ENCODE results near the gene ANO2.

ANO2 gene

DNA sequence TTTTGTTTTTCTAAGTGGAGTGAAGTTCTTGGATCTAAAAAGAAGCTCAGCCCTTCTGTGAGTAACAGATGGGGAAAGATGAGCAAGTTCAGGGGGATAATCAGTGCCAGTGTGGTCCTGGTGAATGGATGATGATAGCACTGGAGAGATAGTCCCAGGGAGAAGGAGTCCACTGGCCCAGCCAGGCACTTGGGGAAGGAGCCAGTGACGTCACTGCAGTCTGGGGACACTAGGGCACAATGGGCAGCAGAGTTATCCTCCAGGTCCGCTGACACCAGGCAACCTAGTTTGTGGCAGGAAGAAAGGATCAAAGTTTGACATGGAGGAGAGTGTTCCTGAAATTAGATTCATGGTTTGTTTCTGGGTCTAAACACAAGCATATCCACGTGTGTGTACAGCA is 411.7 kb downstream of the ANO2 start:
- no peak for FAIRE-seq

DNA sequence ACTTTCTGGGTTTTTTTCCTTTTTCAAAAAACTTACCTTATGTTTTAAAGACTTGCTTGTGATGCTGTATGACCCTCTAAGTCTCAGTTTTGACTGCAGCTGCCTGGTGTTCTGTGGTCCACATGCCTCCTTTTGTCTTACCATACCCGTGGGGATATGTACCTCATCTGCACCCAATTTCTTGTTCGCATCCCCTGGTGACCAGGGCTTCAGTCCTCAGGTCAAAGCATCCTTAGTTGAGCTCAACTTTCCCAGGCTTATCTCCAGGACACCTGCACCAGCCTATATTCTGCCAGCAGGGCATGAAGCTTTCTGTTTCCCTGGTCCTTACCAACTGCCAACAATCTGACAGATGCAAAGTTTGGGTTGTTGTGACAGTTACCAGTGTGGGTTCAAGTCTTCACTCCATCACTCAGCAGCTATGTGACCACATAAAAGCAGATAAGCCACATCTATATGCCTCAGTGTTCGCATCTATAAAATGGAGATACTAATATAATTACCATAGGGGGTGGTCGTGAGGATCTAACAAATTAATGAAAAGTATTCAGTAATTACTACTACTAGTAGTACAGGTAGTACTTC is 419.2 kb downstream of the ANO2 start:
- FAIRE-seq: no peak

DNA sequence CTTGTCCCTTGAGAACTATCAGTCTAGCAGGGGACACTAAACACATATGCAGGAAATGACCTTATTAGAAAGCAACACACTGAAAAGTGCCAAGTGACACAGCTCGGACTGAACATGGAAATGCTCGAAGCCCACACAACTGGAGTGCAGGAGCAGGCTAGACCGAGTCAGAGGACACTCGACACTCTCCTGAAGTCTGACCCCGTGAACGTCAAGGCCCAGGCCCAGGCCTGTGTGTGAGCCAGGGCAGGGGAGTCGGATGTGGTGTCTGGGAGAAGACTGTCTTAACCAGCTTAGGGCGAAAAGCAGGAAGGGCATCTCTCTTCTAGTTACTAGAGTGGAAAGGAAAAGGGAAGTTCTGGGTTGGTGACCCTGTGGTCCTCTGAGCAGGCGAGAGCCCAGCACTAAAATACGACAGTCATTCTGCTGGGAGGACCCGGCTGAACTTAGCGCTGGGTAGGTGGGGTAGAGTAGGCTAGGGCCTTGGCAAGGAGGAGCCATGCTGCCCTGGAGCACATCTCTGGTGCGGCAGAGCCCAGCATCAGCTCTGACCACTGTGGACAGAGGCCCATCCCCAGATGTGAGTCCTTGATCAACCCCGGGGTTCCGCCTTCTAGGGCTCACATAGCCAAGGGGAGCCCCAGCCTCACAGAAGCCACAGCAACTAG is 420.2 kb downstream of the ANO2 start:
- no peak for FAIRE-seq

DNA sequence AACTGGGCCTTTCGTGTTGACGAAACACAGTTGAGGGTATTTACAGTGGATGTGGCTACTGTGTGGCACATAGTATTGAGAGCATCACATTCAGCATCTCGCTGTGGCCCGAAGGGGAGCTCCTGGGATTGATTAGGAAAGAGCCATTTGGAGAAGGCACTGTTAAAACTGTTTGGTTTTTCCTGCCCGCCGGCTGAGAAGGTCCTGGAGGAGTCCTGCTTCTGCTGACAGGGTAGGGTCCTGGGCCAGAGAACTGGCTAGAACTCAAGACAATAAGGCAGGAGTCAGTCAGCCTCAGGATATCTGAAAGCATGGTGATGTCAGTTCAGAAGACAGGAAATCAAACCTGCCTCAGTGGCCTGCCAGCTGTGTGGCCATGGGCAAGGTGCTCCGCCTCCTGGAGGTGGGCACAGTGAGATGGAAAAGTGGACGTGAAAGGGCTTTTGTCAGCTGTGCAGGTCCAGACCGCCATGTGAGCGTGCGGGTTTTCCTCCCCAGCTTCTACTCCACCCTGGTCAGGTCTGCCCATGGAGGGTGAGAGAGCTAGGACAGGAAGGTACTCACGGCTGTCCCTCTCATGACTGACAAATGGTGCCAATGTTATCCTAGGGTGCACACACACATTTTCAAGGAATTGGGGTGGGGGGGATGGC is 420.8 kb downstream of the ANO2 start:
- FAIRE-seq: no peak

DNA sequence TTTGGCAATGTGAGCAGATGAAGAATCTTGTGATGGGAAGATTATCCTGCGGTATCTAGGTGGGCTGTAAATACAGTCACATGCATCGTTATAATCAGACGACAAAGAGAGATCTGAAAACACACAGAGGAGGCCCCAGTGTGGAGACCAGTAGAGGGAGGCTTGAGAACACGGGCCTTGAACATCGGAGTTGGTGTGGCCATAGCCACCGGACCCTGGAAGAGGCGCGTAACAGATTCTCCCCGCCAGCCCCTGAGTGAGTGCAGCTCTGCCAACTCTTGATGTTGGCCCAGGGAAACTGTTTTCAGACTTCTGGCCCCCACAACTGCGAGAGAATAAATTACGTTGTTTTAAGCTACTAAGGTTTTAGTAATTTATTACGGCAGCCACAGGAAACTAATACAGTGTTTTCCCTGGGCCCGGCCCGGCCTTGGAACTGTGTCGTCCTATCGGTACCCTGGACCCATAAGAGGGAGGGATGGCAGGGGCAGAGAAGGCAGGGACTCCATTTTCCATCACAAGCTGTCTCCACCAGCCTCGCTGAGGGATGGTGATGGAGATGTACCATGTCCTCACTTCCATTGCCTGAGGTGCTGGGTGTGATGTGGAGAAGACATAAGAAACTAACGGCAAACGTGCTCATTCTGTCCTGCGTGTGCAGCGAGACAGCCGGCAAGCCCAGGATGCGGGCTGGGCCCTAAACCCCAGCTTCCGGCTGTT is 421.5 kb downstream of the ANO2 start:
- FAIRE-seq: no peak

DNA sequence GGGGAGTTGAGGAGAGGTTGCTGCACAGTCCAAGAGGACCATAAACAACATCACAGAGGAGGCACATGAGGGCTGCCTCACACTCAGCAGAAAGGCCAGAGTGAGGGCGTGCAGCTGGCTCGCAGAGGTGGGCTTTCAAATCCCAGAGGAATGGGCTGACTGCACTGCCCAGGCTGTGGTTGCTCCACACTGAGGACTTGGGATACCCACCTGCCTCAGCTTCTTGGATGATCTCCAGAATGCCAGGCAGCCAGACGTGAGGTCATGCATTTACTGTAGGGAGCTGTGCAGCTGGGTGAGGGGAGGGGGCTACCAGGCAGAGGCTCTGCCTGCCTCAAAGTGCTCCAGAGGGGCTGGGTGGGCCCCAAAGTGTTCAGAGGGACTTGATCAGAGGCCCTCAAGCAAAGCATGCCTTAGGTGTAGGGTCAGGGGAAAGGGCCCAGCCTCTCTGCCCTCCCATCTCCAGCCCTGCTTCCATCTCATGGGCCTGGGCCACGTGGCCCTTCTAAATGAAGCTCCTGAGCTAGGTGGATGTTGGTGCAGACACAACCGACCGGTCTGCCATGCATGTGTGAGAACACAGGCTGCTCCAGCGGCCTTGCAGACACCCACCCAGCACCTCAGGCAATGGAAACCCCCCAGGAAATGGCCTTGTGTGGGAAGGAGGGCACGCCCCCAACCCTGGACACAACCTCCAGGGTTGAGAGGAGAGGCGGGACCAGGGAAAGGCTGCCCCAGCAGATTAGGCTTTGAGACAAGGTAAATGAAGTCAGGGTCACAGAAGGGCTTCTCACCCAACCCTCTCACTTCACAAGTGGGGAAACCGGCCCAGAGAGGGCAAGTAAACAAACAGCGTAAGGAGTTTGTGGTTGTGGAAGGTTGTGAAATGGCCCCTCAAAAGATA is 422.4 kb downstream of the ANO2 start:
- no peak for FAIRE-seq

DNA sequence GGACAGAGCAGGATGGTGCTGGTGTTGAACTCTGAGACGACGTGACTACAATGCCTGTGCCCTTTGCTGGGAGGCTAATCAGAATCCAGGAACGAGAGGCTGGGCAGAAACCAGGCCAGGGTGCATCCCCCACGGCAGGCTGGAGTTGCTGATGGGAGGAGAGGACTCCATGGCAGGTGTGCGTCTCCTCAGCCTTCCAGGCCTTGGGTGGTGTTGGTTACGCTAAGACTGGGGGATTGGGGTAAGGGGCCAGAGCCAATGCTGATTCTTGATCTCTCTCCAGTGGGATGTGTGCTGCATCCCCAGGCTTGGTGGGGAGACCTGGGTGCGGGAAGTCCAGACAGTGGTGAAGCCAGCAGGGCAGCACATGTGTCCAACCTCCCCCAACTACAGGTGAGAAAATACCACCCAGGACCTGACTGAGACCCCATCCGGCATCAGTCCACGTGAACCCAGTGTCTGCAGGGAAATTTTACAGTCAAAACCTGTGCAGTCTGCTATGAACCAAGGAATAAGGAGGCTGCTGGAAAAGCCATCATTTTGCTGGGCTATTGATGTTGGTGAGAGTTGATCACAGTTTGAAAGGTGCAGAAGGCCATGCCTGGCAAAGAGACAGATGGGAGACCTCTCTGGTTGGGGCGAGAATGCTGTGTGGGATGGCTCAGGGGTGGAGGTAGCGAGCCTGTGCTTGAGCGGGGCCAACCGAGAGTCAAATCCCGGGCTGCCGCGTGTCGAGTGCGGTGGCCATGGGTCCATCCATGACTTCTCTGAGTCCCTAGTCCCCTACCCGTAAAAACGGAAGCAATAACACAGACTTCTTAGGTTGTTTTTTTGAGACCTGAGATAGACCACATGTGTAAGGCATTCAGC is 423.4 kb downstream of the ANO2 start:
- no peak for FAIRE-seq

DNA sequence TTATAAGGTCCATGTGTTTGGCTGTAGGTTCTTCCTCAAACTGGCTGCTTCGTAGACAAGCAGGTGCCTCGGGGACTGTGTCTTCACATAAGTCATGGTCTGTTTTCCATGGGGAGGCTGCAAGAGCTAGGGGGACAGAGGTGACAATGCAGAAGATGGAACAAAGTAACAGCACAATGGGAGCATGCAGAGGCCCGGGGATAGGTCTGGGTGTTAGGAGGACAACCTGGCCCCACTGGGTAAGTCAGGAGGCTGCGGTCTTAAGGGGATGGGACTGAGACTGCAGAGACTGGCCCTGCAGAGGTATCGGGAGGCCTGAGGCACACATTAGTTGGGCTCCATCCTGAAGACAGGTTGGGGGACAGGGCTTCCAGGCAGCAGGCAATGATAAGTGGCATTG is 424.2 kb downstream of the ANO2 start:
- FAIRE-seq: no peak

DNA sequence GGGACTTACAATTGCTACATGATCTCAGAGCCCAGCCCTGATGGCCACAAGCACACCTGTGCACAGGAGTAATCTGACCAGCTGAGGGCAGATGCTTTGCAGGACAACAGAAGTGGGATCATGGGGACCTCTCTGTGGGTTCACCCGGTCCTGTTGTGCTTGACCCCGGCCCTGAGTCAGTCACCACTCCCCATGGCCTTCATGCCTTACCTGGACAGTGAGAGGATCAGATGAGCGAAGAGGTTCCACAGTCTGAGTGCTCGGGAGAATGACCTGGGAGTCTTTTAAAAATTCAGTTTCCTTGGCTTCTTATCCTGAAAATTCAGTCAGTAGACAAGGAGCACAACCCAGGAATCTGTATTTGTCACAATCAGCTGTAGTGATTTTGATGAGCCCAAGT is 425.0 kb downstream of the ANO2 start:
- FAIRE-seq: no peak

DNA sequence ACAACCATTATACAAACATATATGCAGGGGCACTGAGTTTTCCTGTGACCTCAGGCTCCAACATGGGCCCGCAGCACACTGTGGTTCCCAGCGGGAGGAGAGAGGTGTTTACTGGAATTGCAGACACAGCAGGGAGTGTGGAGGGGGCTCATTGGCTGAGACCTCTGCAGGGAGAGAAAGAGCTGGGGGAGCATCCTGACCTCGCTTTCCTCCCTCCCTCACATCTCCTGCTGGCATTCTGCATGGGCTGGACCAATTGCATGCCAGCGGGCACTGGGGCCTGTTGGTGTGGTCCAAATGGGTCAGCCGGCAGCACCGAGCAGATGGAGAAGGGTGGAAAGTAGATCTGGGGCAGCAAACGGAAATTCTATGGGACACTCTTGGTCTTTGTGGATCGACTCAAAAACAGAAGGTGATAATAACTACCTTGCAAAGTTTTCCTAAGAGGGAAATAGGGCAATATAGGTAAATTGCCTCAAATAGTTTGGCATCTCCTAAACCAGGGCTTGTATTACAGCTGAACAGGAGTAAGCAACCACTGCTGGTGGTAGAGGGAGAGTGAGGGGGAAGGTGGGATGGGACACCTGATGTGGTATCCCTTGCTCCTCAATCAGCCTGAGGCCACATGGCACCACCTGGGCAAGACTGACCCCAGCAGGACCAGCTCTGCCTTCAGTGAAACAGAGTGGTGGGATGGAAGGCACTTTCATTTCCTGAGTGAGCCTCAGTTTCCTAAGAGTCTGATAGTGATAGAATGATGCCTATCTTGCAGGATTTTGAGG is 426.3 kb downstream of the ANO2 start:
- FAIRE-seq: no peak

DNA sequence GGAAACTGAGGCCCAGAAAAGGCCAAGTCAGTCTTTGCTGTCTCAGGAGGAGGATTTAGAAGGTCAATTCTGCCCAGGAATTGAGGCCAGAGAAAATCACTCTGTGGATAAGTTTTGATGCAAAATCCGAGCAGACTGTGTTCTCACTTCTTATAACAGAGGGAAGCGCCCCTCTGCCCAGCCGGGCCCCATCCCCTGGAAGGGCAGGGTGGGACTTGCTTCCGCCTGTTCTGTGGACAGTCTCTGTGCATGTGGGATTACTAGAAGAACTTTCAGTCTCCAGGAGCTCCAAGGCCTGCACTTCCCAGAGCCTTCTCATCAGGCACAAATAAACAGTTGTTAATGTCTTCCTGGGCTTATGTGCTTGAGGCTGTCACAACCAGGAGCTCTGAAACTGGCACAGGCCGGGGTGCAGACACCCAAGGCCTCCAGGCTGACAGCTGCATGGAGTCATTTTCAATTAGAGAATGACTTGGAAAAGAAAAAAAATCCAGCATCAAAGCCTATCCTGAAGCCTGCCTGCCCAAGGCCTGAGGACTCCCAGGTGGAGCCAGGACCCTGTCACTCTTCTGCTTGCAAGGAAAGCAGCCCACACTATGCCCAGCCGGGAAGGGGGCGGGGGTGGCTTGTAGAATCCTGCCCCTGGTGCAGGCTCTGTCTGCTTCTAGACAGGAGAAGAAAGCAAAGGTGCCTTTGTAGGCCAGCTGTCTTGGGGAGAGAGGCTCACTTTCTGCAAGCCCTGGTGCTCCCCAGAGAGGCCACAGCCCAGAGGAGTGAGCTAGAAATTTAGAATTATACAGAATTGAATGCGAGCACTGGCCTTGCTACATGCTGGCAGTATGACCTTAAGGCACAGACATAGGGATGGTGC is 428.5 kb downstream of the ANO2 start:
- no peak for FAIRE-seq

DNA sequence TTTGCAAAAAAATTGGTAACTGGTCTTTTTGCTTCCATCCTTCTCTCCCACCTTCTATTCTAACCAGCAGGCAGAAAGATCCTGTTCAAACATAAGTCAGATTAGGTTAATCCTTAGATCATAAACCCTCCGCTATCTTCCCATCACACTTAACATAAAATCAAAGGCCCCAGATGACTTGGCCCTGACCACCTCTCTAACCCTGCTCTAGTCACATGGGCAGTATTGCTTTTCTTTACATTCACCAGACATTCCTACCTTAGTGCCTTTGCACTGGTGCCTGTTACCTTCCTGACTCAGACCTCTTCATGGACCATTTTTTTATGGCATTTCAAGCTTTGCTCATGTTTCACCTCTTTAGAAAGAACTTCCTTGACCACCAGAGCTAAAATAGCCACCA is 429.6 kb downstream of the ANO2 start:
- no peak for FAIRE-seq

DNA sequence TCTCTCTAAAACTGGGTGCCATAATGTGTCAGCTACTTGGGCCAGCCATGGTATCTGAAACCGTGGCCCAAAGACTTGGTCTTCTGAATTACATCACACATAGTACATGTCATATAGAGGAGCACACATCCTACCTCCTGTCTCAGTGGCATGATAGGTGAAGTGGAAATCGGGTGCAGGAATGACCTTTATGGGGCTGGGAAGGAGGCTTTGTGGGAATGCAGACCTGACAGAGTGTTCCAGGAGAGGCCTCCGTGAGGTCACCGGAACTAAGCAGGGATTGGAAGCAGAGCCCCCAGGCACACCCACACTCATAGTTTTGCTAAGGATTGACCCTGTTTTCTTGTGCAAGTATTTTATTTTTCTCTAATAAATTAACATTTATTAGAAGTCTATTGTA is 430.5 kb downstream of the ANO2 start:
- no peak for FAIRE-seq

DNA sequence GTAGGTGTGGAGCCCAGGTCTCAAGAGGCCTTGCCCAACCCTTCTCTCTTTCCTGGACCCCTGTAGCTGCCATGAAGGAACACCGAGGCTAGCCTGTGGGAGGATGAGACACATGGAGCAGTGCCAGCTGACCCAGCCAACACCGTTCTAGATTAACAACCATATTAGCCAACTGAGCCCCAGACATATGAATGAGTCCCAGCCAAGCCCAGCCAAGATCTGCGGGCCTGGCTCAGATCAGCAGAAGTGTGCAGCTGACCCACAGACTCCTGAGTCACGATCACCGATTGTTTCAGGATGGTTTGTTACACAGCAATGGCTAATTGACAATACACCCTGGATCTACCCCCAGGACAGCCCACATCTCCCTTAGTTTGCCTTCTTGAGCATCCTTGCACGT is 431.0 kb downstream of the ANO2 start:
- no peak for FAIRE-seq

DNA sequence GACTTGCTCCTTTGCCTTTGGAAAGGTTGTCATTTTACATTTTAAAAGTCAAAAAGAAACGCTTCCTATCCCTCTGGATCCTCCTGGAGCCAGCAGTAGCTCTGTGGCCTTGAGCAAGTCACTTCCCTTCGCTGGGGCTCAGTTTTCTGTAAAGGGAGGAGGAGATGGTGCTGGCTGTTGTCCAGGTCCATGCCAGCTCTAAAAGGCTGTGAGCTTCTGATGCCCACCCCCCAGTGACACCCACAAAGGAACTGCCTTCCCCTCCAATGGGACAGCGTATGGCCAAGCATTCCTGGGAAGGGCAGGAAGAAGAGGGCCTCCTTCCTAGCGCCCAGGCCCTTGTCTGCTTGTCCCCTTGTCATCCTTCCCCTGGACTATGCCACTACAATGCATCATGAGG is 431.7 kb downstream of the ANO2 start:
- FAIRE-seq: no peak
